AG08395 (cell line): ENCODE data around the gene RELT.

Experiments
- DNase-seq: peaks from one replicate; pipeline ENCODE4 v3.0.0; 2012; ENCODE audit warnings: mixed read lengths, low spot score

Gene RELT

DNA sequence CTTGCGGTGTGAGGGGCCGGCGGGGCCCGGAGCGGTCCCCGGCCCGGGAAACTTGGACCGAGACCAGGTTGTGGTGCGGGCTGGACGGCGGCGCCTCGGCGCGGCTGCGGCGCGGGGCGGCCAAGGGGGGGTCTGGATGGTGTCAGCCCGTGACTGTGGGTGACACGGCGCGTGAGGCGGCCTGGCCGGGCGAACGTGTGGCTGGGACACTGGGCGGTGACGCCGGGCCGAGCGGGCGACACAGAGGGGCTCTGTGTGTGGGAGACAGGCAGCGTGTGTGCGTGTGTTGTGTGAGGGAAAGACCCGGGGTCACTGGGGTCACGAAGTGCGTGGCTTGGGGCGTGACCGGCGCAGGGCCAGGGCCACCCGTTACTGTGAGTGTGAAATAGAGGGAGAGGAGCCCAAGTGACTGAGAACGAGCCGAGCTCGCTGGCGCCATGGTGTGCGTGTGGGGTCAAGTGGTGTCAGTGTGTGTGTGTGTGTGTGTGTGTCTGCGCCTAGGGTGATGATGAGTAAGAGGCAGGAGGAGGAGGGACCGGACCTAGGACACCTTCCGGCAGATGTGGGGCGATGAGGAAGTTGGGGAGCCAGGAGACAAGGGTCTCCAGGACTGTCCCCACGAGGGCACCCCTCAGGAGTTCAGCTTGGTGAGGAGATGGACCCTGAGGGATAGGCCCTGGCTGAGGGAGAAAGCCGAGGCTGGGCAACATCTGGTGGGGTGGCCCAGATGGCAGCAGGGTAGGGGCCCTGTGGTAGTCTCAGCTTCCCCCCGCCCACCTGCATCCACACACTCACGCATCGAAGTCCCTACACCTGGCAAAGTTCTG is 817 bp downstream of the RELT start:
- peak; percentile 87 for DNase-seq

DNA sequence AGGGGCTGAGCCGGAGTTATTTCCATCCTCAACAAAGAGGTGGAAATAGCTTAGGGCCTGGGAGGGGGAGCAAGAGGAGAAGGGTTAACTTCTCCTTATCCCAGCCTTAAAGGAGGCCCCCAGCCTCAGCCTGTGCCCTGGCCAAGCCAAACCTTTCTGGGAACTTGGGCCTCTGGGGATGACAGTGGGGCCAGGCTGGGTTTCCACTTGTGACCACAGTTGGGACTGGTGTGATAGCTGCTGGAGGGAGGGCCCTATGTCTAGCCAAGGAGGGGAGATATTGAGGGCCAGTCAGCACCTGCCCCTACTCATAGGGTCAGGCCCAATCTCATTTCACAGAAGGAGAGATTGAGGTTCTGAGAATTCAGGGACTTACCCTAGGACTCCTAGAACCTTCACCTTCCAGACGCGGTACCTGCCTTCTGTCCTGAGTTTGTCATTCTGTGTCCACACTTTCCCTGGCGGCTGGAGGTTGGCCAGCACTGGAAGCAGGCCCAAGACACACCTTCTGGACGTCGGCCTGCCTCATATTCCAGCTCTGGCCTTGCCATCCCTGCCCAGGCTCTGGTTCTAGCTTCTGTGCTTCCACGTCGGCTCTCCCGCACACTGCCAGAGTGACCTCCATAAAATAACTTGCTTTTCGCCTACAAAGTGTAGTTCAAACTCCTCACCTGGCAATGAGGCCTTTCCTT is 3.1 kb downstream of the RELT start:
- DNase-seq = no peak

- no peak for DNase-seq
These were observed 4.1 kb downstream of the RELT start for GRCh38 chr11:73380331-73380730.

DNA sequence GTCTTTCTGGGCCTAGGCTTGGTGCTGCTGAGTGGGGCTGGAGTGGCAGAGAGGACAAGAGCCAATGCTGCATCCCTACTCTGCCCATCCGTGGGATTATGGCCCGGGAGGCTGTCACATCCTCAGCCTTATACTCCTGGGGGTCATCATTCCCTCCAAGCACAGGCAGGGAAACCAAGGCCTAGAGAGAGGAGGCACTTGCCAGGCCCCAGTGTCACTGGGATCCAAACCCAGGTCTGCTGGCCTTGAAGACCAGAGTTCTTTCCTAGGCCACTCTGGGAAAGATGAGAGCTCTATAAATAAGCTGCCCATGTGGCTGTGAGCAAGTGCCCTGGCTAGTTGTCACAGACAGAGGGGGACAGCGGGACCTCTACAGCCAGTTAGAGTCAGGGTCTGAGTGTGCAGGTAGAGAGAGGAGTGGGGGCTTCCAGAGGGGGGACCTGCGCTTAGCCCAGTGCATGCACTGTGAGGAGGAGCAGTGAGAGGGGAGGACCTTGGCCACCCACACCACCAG is 4.8 kb downstream of the RELT start:
- no peak for DNase-seq

- no peak for DNase-seq
These were observed 5.4 kb downstream of the RELT start for GRCh38 chr11:73381589-73381988.

GRCh38 chr11:73382183-73382582 is 6.0 kb downstream of the RELT start:
- no peak for DNase-seq

DNA sequence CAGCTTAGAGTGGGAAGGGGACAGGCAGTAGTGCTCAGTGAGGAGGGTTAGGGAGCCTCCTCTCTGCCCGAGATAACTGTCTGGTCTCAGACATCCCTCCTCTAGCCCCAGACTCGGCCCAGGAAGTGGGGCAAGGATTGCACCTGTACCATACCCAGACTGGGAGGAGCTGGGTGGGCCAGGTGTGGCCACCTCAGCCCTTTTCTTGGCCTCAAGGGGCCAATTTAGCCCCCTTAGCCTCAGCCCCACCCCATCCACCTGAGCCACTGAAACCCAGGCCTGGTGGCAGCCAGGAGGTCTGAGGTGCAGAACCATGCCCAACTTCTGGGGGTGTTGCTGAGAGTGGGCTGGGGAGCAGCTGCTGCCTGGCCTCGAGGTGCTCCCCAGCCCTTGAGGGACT is 6.5 kb downstream of the RELT start:
- no peak for DNase-seq

DNA sequence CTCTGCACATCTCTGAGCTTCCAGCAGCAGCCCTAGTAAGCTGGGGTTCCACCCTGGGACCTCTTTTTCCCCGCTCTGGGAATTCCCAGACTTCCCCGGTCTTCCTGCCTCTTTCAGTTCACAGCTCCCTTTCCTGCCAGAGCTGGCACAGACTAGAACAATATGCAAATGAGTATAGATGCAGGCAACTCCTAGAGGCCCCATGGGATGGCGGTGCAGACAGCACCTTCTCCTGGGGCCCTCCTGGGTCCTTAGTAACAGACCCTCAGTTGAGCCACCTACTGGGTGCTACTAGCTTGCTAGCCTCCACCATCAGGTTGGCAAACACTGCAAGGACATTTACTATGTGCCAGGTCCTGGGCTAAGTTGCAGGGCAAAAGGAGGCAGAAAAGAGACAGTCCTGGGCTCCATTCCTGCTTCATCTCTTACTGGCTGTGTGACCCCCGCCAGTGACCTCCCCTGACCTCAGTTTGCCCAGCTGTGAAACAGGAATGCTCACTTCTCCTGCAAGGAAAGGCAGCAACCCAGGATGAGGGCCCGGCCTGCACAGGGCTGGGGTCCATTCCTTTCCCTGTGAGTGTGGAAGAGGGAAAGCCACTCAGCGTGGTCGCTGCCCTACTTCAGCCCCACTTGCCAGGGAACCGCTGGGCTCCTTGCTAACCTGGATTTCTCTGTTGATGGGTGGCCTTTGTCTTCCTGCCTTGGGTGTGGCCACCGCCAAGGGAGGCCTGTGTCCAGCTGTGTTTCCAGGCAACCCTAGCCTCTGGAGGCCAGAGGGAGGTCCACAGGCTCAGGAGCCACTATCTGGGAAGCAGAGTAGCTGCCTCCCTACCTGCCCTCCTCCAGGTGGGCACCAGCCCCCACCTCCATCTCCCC is 7.3 kb downstream of the RELT start:
- peak; percentile 30 for DNase-seq

GRCh38 chr11:73384125-73384441 is 7.9 kb downstream of the RELT start:
- no peak for DNase-seq

- no peak for DNase-seq
These were observed 8.3 kb downstream of the RELT start for GRCh38 chr11:73384531-73384871.

GRCh38 chr11:73384872-73385689 is 8.9 kb downstream of the RELT start:
- no peak for DNase-seq

- no peak for DNase-seq
These were observed 9.8 kb downstream of the RELT start for GRCh38 chr11:73386016-73386415.

DNA sequence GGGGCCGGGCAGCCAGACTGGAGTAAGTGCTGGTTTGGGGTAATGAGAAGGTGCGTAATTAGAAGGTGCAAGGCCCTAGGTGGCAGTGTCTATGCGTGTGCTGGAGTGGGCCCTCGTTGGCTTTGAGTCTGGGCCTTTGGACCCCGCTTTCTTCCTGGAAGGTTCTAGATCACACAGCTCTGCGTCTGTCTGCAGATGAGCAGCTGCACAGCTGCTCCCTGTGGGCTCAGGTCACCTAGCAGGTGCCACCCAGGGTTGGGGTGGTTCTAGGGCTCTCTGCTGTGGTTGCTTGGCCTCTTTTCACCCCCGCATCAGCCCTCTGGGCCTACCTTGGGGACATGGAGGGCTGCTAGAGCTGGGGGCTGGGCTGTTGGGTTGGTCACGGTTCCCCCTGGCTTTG is 10.3 kb downstream of the RELT start:
- no peak for DNase-seq

- no peak for DNase-seq
These were observed 11.5 kb downstream of the RELT start for GRCh38 chr11:73387594-73388264.

GRCh38 chr11:73388265-73389133 is 12.3 kb downstream of the RELT start:
- DNase-seq = no peak

GRCh38 chr11:73389134-73389525 is 12.9 kb downstream of the RELT start:
- no peak for DNase-seq

DNA sequence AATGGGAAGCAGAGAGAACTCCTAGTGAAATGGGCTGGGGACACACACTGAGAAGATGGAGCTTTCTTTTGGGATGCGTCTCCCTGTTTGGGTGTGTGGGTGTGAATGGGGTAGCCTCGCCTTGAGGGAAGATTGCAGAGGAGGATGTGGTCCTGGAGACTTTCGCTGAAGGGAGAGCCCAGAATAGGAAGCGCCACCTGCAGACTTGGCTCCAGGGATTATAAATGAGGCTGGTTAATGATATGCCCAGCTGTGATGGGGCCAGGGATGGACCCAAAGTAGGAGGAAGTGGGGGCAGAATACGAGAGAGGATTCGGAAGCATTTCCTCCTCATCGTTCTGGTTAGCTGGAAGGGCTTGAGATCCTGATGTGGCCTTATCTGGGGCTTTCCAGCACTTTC is 13.7 kb downstream of the RELT start:
- no peak for DNase-seq

DNA sequence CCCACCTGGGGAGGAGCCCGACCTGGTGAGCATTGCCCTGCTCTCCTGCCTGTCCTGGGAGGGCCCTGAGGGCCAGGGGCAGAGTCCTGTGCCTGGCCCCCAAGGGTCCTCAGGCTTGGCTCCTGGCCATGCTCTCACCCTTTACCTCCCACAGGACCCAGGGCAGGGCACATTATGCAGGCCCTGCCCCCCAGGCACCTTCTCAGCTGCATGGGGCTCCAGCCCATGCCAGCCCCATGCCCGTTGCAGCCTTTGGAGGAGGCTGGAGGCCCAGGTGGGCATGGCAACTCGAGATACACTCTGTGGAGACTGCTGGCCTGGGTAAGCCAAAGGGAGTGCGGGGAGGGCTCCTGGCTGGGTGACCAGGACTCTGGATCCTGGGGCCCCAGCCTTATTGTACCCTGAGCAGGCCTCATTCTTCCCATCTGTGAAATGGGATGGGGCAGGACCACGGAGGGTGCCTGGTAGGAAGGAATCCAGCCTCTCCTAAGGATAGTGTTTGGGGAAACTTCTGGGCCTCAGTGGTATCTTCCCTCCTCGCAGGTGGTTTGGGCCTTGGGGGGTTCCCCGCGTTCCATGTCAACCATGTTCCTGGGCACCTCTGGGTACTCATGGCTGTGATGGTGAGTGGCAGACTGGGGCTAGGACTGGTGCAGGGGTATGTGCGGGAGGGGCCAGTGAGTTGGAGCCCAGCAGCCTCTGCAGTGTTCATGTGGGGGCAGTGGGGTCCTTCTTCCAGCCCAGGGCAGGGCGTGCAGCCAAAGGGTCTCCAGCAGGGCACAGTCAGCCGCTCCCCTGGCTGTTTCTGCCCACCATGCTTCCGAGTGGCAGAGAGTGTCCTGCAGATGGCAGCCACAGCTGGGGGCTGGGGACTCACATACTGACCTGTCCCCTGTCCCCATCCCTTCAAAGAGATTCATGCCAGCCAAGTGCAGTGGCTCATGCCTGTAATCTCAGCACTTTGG is 14.7 kb downstream of the RELT start:
- no peak for DNase-seq

- DNase-seq = no peak
These were observed 15.5 kb downstream of the RELT start for GRCh38 chr11:73391665-73392064.
